Measurements from ENCODE around the gene UBA1. TPM values are rescaled to one million over a fixed set of nuclear protein-coding genes. Genes with fewer than 3 reads are reported as not detected.

Gene UBA1
- total RNA-seq, 2 donors from 2014 or later, result 233 to 448 TPM

- H3K4me3 Mint-ChIP-seq, result peak overlapping the region; percentile 84
- WGBS, 2 experiments (ENCODE audit: insufficient coverage in 1 of 2, insufficient read length in 1 of 2), result 90% methylated on average over 2 of the region's 4 CpGs; no CpG with 5 or more reads in 1 of the 2 experiments
- H3K9me3 Mint-ChIP-seq, result no peaks in the 10 kb centered on the region
- H3K4me1 Mint-ChIP-seq, result peaks cover 19% of the 10 kb centered on the region
- peak overlapping the region; percentile 15 for H3K27ac Mint-ChIP-seq
- no peaks in the 10 kb centered on the region for H3K27me3 ChIP-seq (ENCODE audit: control insufficient read depth, insufficient read depth, low read length, poor library complexity, severe bottlenecking)
- H3K4me3 ChIP-seq (ENCODE audit: low read length), result no peak overlapping the region
- H3K9ac ChIP-seq (ENCODE audit: extremely low read depth, low read length, poor library complexity, severe bottlenecking), result no peak overlapping the region
- DNase-seq, result no peak
- no peaks in the 10 kb centered on the region for H3K4me1 ChIP-seq (ENCODE audit: control insufficient read depth, insufficient read depth, low read length)
- H3K27ac ChIP-seq (ENCODE audit: low read depth, low read length), result no peak overlapping the region
- peaks cover 12% of the 10 kb centered on the region for H3K36me3 ChIP-seq (ENCODE audit: control insufficient read depth, insufficient read depth, low read length)
- no peak for TF ChIP-seq CTCF (conservative IDR thresholded peaks at IDR 0.05)
- H3K27me3 Mint-ChIP-seq (ENCODE audit: insufficient read depth), result no peaks in the 10 kb centered on the region
- H3K36me3 Mint-ChIP-seq (ENCODE audit: low read depth), result peaks cover 21% of the 10 kb centered on the region
- H3K9me3 ChIP-seq (ENCODE audit: control insufficient read depth, low read length), result no peaks in the 10 kb centered on the region
Observed at GRCh38 chrX:47235691-47236103, 42.1 kb downstream of the UBA1 start.

GRCh38 chrX:47239199-47239598 lies 45.6 kb downstream of the UBA1 start:
- Histone ChIP-seq H3K4me1 (ENCODE audit: control insufficient read depth, insufficient read depth, low read length) (no peaks in the 10 kb centered on the region), H3K9me3 (ENCODE audit: control insufficient read depth, low read length) (no peaks in the 10 kb centered on the region), H3K36me3 (ENCODE audit: control insufficient read depth, insufficient read depth, low read length) (peaks cover 16% of the 10 kb centered on the region), H3K27me3 (ENCODE audit: control insufficient read depth, insufficient read depth, low read length, poor library complexity, severe bottlenecking) (no peaks in the 10 kb centered on the region), H3K9ac (ENCODE audit: extremely low read depth, low read length, poor library complexity, severe bottlenecking) (no peak overlapping the region), H3K4me3 (ENCODE audit: low read length) (no peak overlapping the region), H3K27ac (ENCODE audit: low read depth, low read length) (no peak overlapping the region)
- Mint-ChIP-seq H3K27ac (peak overlapping the region; percentile 35), H3K36me3 (ENCODE audit: low read depth) (peaks cover 52% of the 10 kb centered on the region), H3K27me3 (ENCODE audit: insufficient read depth) (no peaks in the 10 kb centered on the region), H3K4me1 (peaks cover 19% of the 10 kb centered on the region), H3K9me3 (no peaks in the 10 kb centered on the region), H3K4me3 (no peak overlapping the region)
- no peak for DNase-seq
- WGBS, 2 experiments (ENCODE audit: insufficient coverage in 1 of 2, insufficient read length in 1 of 2), result 92% methylated on average over 7 of the region's 8 CpGs; no CpG with 5 or more reads in 1 of the 2 experiments
- no peak for TF ChIP-seq CTCF (conservative IDR thresholded peaks at IDR 0.05)

- no peaks in the 10 kb centered on the region for H3K4me1 ChIP-seq (ENCODE audit: control insufficient read depth, insufficient read depth, low read length)
- Mint-ChIP-seq H3K27me3 (ENCODE audit: insufficient read depth) (no peaks in the 10 kb centered on the region), H3K27ac (peak overlapping the region; percentile 22), H3K9me3 (no peaks in the 10 kb centered on the region), H3K4me1 (peaks cover 18% of the 10 kb centered on the region), H3K4me3 (no peak overlapping the region), H3K36me3 (ENCODE audit: low read depth) (peaks cover 60% of the 10 kb centered on the region)
- 92 to 96% methylated on average over 5 to 11 of the region's 12 CpGs for WGBS, 2 experiments (ENCODE audit: insufficient coverage in 1 of 2, insufficient read length in 1 of 2)
- H3K27me3 ChIP-seq (ENCODE audit: control insufficient read depth, insufficient read depth, low read length, poor library complexity, severe bottlenecking), result no peaks in the 10 kb centered on the region
- no peak for TF ChIP-seq CTCF (conservative IDR thresholded peaks at IDR 0.05)
- H3K9ac ChIP-seq (ENCODE audit: extremely low read depth, low read length, poor library complexity, severe bottlenecking), result no peak overlapping the region
- DNase-seq, result no peak
- H3K27ac ChIP-seq (ENCODE audit: low read depth, low read length), result no peak overlapping the region
- H3K36me3 ChIP-seq (ENCODE audit: control insufficient read depth, insufficient read depth, low read length), result peaks cover 24% of the 10 kb centered on the region
- no peaks in the 10 kb centered on the region for H3K9me3 ChIP-seq (ENCODE audit: control insufficient read depth, low read length)
- no peak overlapping the region for H3K4me3 ChIP-seq (ENCODE audit: low read length)
Observed at GRCh38 chrX:47239898-47240545, 46.4 kb downstream of the UBA1 start.
